Measurements from ENCODE around the gene C1orf122.

The C1orf122 gene

DNA sequence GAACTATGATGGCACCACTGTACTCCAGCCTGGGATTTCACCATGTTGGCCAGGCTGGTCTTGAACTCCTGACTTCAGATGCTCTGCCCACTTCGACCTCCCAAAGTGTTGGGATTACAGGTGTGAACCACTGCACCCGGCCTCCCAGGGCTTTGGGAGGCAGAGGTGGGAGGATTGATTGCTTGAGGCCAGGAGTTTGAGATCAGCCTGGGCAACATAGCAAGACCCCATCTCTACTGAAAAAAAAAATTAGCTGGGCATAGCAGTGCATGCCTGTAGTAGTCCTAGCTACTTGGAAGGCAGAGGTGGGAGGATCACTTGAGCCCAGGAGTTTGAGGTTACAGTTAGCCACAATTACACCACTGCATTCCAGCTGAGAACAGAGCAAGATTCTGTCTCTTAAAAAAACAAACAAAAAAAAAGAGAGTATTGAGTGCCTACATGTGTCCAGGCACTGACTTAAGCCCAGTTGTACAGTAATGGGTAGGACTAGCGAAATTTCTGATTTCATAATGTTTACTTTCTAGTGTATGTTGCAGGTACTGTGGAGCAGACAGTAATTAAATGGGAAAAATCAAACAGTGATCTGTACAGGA, 9.7 kb upstream of the C1orf122 start:
- no peak for DNase-seq (ENCODE audit: extremely low read depth in 1 of 2, low read depth in 1 of 2)

DNA sequence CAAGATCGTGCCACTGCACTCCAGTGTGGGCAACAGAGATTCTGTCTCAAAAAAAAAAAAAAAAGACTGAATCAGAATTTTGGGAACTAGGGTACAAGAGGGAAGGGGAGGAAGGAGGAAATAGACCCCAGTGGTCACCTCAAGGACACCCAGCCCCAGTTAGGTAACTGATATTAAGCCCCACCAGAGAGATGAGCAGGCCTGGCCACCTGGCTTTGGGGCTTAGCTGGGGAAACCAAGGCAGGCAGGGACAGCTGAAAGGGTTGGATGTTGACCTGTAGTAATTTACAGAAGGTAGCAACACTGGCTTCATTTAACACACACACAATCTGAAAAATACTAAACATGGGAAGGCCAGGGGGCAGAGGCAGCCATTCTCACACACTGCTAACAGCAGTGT, 5.2 kb upstream of the C1orf122 start:
- DNase-seq (ENCODE audit: extremely low read depth in 1 of 2, low read depth in 1 of 2) = no peak

DNA sequence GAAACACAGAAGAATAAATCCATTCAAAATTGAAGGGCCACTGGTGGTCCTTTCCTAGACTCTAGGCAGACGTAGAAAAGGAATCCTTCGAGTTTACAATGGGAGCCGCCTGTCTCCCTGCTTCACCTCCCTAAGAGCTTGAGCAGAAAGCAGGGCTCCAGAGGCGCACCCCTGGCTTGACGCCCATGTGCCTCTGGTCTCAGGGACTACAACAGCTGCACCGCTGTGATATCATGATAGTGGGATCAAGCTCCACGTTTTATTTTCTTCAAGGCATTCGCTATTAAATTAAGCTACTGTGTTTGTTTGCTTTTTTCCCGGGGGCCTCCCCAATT, 403 bp upstream of the C1orf122 start:
- no peak for DNase-seq (ENCODE audit: extremely low read depth in 1 of 2, low read depth in 1 of 2)

- no peak for DNase-seq (ENCODE audit: extremely low read depth in 1 of 2, low read depth in 1 of 2)
Measured at GRCh38 chr1:37808369-37809319, 1.1 kb downstream of the C1orf122 start.

DNA sequence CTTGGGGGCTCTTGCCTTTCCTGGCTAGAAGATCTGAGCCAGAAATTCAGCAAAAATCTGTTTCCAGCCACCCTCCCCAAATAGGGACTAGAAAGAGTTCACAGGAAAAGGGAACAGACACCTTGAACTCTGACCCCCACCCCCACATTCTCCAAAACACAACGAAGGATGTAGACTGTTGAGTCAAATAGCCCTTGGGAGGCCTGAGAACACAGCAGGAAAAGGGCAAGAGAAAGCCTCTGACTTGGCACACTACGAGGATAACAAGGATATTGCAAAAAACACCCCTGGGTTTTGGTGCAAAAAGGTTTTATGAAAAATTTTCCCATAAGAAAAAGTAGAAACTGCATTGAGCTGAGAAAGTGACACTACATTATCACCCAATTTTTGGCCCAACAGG, 2.4 kb downstream of the C1orf122 start:
- DNase-seq (ENCODE audit: extremely low read depth in 1 of 2, low read depth in 1 of 2) = no peak

GRCh38 chr1:37811027-37811655, 3.6 kb downstream of the C1orf122 start:
- DNase-seq (ENCODE audit: extremely low read depth in 1 of 2, low read depth in 1 of 2) = peak; percentile 33 to 34

DNA sequence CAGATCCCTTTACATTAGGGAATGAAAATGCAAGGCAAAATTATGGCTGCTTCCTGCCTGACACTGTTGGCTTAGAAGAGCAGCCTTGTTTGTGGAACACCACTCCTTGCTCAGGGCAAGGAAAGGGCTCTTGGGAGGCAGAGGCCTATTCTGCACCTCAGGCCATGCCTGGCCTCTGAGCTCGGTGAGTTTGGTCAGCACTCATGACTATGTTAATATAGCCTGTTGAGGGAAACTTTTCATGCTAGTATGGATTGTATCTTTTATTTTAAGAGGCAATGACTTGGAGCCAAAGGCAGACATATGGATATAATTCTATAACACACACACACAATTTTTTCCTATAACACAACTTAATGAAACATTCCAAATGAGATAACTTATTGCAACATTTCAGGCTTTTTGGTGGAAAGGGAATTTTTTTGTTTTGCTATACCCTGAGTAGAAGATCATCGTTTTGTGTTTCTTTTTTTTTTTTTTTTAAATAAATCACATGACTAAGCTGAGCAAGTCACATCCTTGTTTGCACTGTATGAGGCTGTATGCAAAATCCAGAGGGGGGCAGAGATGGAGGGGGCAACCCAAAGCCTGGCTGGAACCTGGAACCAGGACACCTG, 6.0 kb downstream of the C1orf122 start:
- DNase-seq (ENCODE audit: extremely low read depth in 1 of 2, low read depth in 1 of 2) = no peak

DNA sequence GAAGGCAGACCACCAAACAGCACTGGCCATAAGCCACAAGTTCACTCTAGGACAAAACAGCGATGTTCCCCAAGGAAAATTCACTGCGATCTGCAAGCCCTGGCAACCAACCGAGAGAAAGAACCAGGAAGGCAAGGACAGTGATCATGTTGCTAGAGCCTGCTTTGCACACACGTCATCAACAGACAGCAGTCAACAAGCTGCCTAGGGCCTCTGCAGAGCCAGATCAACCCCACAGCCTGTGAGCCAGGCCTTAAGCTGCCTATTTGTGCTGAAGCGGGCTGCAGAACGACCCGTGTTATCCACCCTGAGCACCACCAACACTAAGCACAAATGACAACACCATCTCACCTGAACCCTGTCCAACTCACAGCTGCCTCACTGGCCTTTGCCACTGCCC, 6.7 kb downstream of the C1orf122 start:
- DNase-seq (ENCODE audit: extremely low read depth in 1 of 2, low read depth in 1 of 2) = no peak

- DNase-seq (ENCODE audit: extremely low read depth in 1 of 2, low read depth in 1 of 2) = no peak
Measured at GRCh38 chr1:37817481-37817880, 9.9 kb downstream of the C1orf122 start.

GRCh38 chr1:37821481-37821880, 13.9 kb downstream of the C1orf122 start:
- no peak for DNase-seq (ENCODE audit: extremely low read depth in 1 of 2, low read depth in 1 of 2)

- no peak for DNase-seq (ENCODE audit: extremely low read depth in 1 of 2, low read depth in 1 of 2)
Measured at GRCh38 chr1:37822906-37823815, 15.6 kb downstream of the C1orf122 start.

DNA sequence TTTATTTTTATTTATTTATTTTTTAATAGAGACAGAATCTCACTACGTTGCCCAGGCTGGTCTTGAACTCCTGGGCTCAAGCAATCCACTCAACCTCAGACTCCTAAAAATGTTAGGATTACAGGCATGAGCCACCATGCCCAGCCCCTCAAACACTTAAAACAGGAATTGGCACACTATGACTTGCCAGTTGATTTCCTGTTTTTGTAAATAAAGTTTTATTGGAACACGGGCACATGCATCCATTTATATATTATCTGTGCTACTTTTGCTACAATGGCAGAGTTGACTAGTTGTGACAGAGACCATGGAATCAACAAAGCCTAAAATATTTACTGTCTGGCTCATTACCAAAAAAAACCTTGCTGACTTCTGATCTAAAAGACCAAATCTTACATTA, 16.4 kb downstream of the C1orf122 start:
- no peak for DNase-seq (ENCODE audit: extremely low read depth in 1 of 2, low read depth in 1 of 2)

GRCh38 chr1:37825506-37825905, 17.9 kb downstream of the C1orf122 start:
- DNase-seq (ENCODE audit: extremely low read depth in 1 of 2, low read depth in 1 of 2) = no peak

- no peak for DNase-seq (ENCODE audit: extremely low read depth in 1 of 2, low read depth in 1 of 2)
Measured at GRCh38 chr1:37828410-37829074, 21.0 kb downstream of the C1orf122 start.

DNA sequence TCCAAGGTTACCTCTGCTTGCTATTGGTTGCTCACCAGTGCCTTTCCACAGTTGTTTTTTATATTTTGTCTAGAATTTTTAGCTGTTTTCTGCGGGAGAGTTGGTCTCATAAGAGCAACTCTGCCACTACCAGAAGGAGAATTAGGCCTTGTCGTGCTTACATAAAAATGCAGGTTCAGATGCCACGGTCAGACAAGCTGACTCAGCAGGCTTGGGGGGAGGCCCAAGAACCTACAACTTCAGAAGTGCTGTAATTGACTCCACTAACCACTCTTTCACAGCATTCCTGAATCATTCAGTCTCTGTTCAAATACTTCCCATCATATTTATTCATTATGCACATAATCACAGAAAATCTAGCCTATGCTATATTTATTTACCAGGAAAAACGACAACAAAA, 23.5 kb downstream of the C1orf122 start:
- no peak for DNase-seq (ENCODE audit: extremely low read depth in 1 of 2, low read depth in 1 of 2)

GRCh38 chr1:37831809-37832208, 24.2 kb downstream of the C1orf122 start:
- DNase-seq (ENCODE audit: extremely low read depth in 1 of 2, low read depth in 1 of 2) = no peak

DNA sequence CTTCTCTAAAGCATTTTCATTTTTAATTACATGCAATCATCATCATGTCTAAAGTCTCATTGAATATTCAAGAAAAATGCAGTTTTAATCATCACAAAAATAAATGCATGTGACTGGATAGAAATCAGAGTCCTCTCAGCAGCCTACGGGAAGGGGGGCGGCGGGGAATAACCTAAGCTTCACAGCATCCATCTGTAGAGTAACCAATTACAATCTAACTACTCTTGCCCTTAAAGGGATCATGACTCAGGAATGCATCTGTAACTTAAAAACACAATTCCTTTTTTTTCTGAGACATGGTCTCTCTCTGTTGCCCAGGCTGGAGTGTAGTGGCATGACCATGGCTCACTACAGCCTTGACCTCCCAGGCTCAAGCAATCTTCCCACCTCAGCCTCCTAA, 29.2 kb downstream of the C1orf122 start:
- no peak for DNase-seq (ENCODE audit: extremely low read depth in 1 of 2, low read depth in 1 of 2)

DNA sequence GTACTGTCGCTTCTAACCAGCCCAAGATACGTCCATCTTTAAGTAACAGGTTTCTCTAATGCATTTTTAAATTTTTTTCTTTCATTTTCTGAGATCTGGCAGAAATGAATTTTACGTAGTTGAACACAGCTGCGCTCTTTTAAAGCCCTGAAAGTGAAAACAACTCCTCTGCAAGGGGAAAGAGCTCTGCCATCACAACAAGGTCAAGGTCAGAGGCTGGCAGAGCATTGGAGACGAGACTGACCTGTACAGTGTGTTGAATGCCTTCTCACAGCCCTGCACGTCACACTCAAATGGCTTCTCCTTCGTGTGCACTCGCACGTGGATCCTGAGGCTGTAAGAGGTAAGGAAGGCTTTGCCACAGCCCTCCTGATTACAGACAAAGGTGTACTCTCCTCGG, 32.1 kb downstream of the C1orf122 start:
- no peak for DNase-seq (ENCODE audit: extremely low read depth in 1 of 2, low read depth in 1 of 2)

- DNase-seq (ENCODE audit: extremely low read depth in 1 of 2, low read depth in 1 of 2) = no peak
Measured at GRCh38 chr1:37840711-37841110, 33.1 kb downstream of the C1orf122 start.

DNA sequence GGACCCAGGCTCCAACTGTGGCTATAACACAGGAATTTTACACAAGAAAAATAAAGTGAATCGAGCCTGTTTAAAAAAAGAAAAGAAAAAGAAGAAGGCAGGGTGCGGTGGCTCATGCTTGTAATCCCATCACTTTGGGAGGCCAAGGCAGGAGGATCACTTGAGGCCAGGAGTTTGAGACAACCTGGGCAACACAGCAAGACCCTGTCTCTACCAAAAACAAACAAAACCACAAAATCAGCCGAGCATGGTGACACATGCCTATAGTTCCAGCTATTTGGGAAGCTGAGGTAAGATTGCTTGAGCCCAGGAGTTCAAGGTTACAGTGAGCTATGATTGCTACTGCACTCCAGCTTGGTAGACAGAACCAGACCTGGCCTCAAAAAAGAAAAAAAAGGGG, 34.1 kb downstream of the C1orf122 start:
- no peak for DNase-seq (ENCODE audit: extremely low read depth in 1 of 2, low read depth in 1 of 2)

Measured in stimulated activated CD8-positive, alpha-beta memory T cell treated with anti-CD3 and anti-CD28 coated beads, Interleukin-7, amount 100 ng/mL, for 48 hours (primary cell).